ENCODE measurements around the gene CDH4. TPM values are rescaled to one million over a fixed set of nuclear protein-coding genes. Genes with fewer than 3 reads are reported as not detected.

CDH4 gene
- total and polyA plus RNA-seq, 9 of the 15 experiments (the other 6 are each of a cell fraction or from before 2014, with no cell fraction given) = 0.04 TPM; not detected in 8

GRCh38 chr20:61982951-61983315 is 730.9 kb downstream of the CDH4 start:
- Histone ChIP-seq H3K36me3 (ENCODE audit: control insufficient read depth, insufficient read depth, low read length) (peaks cover 32% of the 10 kb centered on the region; the same call in 2 of the 3 replicates), H3K4me2 (ENCODE audit: insufficient read depth, low read length) (no peak overlapping the region), H3K27ac (ENCODE audit: extremely low read depth, low read depth, low read length) (no peak overlapping the region), H2AFZ (ENCODE audit: low read depth, low read length) (no peak overlapping the region), H3K9ac (ENCODE audit: insufficient read depth in 1 of 2, low read depth in 2 of 2, low read length in 2 of 2) (no peak overlapping the region), H4K20me1 (replicated peaks; ENCODE audit: control insufficient read depth, insufficient read depth, low read length) (peaks cover 13% of the 10 kb centered on the region; the same call in 1 of the 2 replicates), H3K9me1 (ENCODE audit: control insufficient read depth, insufficient read depth, low read length) (no peaks in the 10 kb centered on the region), H3K27me3 (ENCODE audit: control insufficient read depth in 2 of 2, insufficient read depth in 2 of 2, low read length in 2 of 2) (no peaks in the 10 kb centered on the region), H3K4me3 (no peak overlapping the region), H3K4me1 (replicated peaks in 1 of 2; ENCODE audit: control insufficient read depth in 2 of 2, insufficient read depth in 2 of 2, low read length in 2 of 2) (peaks cover 4 to 16% of the 10 kb centered on the region in 2 experiments; a peak in 3 of 5 replicates), H3K79me2 (ENCODE audit: control insufficient read depth, insufficient read depth, low read length) (peaks cover 9% of the 10 kb centered on the region; the same call in 1 of the 3 replicates), H3K9me3 (replicated peaks; ENCODE audit: control insufficient read depth, insufficient read depth, low read depth, low read length) (no peaks in the 10 kb centered on the region)
- BruUV-seq (replicated peaks) = no TSS peak
- intact Hi-C loops (cut with micrococcal nuclease) (loop anchor here (10.0 kb wide), 1 partner anchor 322 kb away; the partner anchor contains the start of gene ADRM1), in situ Hi-C loops (cut with MboI) (no loop called here)
- 92% methylated on average over 9 of the region's 11 CpGs for WGBS (ENCODE audit: insufficient coverage, low coverage, missing lambda C conversion rate)
- DNase-seq (ENCODE audit: extremely low read depth in 1 of 4, low spot score in 3 of 4) = no peak
- ATAC-seq = no peak
- FAIRE-seq = no peak
- CTCF ChIA-PET (ENCODE audit: low intra/inter-chr PET ratio) = no interaction called here
- TF ChIP-seq ZKSCAN8 (CRISPR knock-in tag; IDR thresholded peaks at IDR 0.05) (no peak), ZBTB12 (CRISPR knock-in tag; IDR thresholded peaks at IDR 0.05) (no peak), BRF2 (IDR thresholded peaks at IDR 0.05; ENCODE audit: borderline replicate concordance, insufficient read depth, insufficient read length) (no peak)
- TF ChIP-seq, protein P1, sequence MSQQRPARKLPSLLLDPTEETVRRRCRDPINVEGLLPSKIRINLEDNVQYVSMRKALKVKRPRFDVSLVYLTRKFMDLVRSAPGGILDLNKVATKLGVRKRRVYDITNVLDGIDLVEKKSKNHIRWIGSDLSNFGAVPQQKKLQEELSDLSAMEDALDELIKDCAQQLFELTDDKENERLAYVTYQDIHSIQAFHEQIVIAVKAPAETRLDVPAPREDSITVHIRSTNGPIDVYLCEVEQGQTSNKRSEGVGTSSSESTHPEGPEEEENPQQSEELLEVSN (IDR thresholded peaks at IDR 0.05; ENCODE audit: borderline replicate concordance in 1 of 2, extremely low read depth in 1 of 2, insufficient read depth in 1 of 2, insufficient read length in 1 of 2, low read depth in 1 of 2, low read length in 1 of 2, poor library complexity in 1 of 2, severe bottlenecking in 1 of 2) = no peak
- POLR2A ChIA-PET = interaction anchor here (0.6 kb wide), 1 partner anchor 152 kb away, joined by 3 read pairs; no protein-coding TSS in a partner anchor
